ENCODE measurements around the gene SHISAL1. TPM values are rescaled to one million over a fixed set of nuclear protein-coding genes. Genes with fewer than 3 reads are reported as not detected.

SHISAL1 gene
- total and polyA plus RNA-seq, 2 donors (not counting 3 experiments of a cell fraction or from before 2014, with no cell fraction given): 0.01 to 0.07 TPM

- no peaks in the 10 kb centered on the region for H3K9me1 ChIP-seq (replicated peaks; ENCODE audit: control insufficient read depth, extremely low read depth, insufficient read depth, low read length)
- H4K20me1 ChIP-seq (replicated peaks; ENCODE audit: control insufficient read depth, extremely low read depth, insufficient read depth, low read length): no peaks in the 10 kb centered on the region
- H3K4me1 ChIP-seq (ENCODE audit: control insufficient read depth, extremely low read depth, insufficient read depth, low read length): no peaks in the 10 kb centered on the region
- CTCF ChIA-PET: interaction anchor here (0.8 kb wide), 1 partner anchor 55 kb away, joined by 4 read pairs; no protein-coding TSS in a partner anchor
- no peak for FAIRE-seq
- TF ChIP-seq FOS (IDR thresholded peaks at IDR 0.05; ENCODE audit: borderline replicate concordance, insufficient read depth, low read length) (no peak), JUN (IDR thresholded peaks at IDR 0.05; ENCODE audit: borderline replicate concordance, insufficient read depth, insufficient read length, low read depth) (no peak), POLR2A (IDR thresholded peaks at IDR 0.05; ENCODE audit: low read depth, low read length) (no peak), MAX (IDR thresholded peaks at IDR 0.05; ENCODE audit: insufficient read depth, insufficient read length) (no peak), GATA2 (IDR thresholded peaks at IDR 0.05; ENCODE audit: insufficient read depth, insufficient read length, low read depth, low read length) (no peak), POLR2AphosphoS5 (IDR thresholded peaks at IDR 0.05; ENCODE audit: insufficient read depth, low read depth, low read length) (no peak), MYC (IDR thresholded peaks at IDR 0.05; ENCODE audit: low read depth, low read length) (no peak), EZH2 (IDR thresholded peaks at IDR 0.05; ENCODE audit: borderline replicate concordance, low read depth, low read length, severe bottlenecking) (no peak), CTCF (IDR thresholded peaks at IDR 0.05; ENCODE audit: extremely low read depth in 1 of 2, insufficient read depth in 1 of 2, low read depth in 1 of 2, low read length in 2 of 2) (no peak)
- POLR2A ChIA-PET: interaction anchor here (0.7 kb wide), 1 partner anchor 20 kb away, joined by 3 read pairs; no protein-coding TSS in a partner anchor
- H3K79me2 ChIP-seq (ENCODE audit: control insufficient read depth, insufficient read depth, low read length): no peaks in the 10 kb centered on the region
- H3K36me3 ChIP-seq (ENCODE audit: control insufficient read depth in 2 of 2, extremely low read depth in 1 of 2, insufficient read depth in 2 of 2, low read length in 2 of 2): no peaks in the 10 kb centered on the region
- no peak overlapping the region for H3K4me3 ChIP-seq (replicated peaks in 1 of 3; ENCODE audit: insufficient read depth in 1 of 3, low read depth in 1 of 3, low read length in 3 of 3)
- H3K4me2 ChIP-seq (ENCODE audit: insufficient read depth, low read length): no peak overlapping the region
- no TSS peak for BruUV-seq (replicated peaks)
- no peak overlapping the region for H3K27ac ChIP-seq (ENCODE audit: insufficient read depth, low read depth, low read length)
- intact Hi-C loops (cut with micrococcal nuclease) (no loop called here), dilution Hi-C loops (cut with MboI; ENCODE audit: extremely low pct_ligation_motif_present, low sequenced_read_pairs) (no loop called here)
- no peak overlapping the region for H2AFZ ChIP-seq (ENCODE audit: low read depth, low read length)
- no peaks in the 10 kb centered on the region for H3K27me3 ChIP-seq (ENCODE audit: control insufficient read depth in 2 of 2, insufficient read depth in 2 of 2, low read length in 2 of 2)
- no peak for DNase-seq (ENCODE audit: low read depth, low spot score)
- no peak overlapping the region for H3K9ac ChIP-seq (replicated peaks; ENCODE audit: extremely low read depth, insufficient read depth, low read length)
- H3K9me3 ChIP-seq (replicated peaks; ENCODE audit: control insufficient read depth, insufficient read depth, low read length): no peaks in the 10 kb centered on the region
These were observed 6.9 kb downstream of the SHISAL1 start for GRCh38 chr22:44305888-44306287.
